CD4-positive, alpha-beta T cell treated with Interleukin-1 beta for 1 hour (primary cell): Measurements from ENCODE around the gene ZNF93.
"Not testable (repeated sequence)": the region's sequence is repeated elsewhere in the genome, so short reads cannot be mapped to it uniquely, and the experiment has no call there.

Experiments
- DNase-seq, 2 donors: peaks; one replicate each; pipeline ENCODE4 v3.0.0-alpha.2; 2020 to 2022

ZNF93 gene

DNA sequence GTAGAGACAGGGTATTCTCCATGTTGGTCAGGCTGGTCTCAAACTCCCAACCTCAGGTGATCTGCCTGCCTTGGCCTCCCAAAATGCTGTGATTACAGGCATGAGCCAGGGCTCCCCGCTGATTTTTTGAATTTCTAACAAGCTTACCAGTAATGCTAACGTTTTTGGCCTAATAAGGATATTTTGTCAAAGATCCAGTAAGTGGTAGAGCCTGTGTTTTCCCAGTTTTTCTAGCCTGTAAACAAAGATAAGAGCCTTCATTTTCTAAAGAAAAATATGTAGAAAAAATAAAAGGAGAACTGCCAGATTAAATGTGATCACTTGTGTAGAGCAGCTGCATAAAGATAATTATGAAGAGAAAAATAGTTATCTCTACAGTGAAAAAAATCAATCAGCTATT lies 37.7 kb downstream of the ZNF93 start:
- no peak for DNase-seq

DNA sequence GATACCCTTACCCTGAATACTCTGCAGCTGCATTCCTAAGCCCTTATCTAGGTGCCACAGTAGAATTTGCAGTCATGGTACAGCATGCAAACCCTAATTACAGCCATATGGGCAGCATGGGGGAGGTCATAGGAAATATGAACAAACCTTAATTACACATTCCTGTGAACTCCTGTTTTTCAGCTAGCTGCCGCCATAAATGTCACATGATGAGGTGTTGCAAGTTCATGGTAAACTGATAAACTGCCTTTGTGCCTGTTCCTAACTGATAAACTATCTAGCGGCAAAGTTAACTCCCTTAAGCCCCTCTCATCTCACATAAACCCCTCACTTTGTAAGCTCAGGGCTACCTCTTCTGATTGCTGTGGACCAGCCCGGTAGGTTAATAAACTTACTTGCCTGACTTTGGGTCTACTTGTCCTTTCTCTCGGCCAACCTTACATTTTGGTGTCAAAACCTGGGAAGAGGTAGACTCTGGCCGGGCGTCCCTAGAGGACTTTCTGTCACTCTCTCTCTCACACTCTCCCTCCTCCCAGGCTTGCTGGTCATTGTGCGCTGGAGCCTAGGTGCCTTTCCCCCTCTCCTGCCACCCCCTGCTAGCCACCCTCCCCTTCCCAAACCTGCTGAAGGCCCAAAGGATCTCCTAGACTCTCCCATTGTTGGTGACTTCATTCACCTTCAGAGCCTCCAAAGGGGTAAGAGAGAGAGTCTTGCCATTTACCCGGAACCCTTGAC lies 43.3 kb downstream of the ZNF93 start:
- DNase-seq = no peak

DNA sequence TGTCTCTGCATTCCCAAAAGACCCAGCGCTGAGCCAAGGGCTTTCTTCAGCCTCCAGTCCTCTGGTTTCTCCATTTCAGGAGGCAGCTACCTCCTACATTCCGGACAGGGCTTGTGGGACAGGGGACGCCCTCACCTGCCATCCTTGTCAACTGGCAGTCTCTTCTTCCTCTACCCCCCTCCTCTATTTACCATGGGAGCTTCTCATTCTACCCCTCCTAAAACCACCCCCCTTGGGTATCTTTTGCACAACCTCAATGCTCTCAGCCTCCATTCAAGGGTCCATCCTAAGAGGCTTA lies 43.8 kb downstream of the ZNF93 start:
- no peak for DNase-seq

DNA sequence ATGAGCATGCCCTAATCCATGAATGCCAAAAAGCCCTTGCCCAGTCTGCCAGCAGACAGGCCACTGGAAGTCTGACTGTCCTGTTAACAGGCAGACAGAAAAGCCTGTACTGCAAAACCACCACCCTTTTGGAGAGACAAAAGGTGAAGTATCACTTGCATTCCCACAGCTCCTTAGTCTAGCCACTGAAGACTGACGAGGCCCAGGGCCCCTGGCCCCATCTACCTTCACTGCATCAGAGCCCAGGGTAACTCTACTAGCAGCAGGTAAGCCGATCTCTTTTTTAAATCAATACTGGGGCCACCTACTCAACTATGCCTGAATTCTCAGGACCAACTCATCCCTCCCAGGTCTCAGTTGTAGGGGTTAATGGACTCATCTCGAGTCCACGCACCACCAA lies 45.5 kb downstream of the ZNF93 start:
- no peak for DNase-seq

DNA sequence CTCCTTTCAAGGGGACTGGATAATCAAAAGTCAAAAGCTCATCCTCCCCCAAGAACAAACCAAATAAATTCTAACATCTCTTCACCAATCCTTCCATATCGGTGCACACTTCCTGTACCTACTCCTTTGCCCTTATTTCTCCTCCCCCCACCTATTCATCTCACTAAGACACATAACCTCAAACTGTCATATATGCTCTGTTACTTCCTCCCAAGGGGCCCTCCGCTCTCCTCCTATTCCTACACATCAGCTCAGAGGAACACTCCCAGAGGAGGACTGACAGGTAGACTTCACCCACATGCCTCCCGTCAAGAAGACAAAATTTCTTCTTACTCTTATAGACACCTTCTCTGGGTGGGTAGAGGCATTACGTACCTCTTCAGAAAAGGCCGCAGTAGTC lies 48.1 kb downstream of the ZNF93 start:
- DNase-seq = no peak

DNA sequence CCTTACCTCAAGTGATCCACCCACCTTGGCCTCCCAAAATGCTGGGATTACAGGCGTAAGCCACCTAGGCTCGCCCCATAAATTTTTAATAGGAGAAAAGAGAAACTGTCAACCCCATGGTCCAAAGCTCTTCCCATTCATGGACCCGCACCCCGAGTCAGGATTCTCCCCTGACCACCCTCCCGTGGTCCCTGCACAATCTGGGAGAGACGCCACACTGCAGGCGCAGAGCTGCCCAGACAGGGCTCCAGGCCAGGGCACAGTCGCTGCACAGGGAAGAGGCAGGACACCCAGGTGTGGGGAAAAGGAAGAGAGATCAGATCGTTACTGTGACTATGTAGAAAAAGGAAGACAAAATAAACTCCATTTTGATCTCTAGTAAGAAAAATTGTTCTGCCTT lies 54.5 kb downstream of the ZNF93 start:
- DNase-seq = no peak

DNA sequence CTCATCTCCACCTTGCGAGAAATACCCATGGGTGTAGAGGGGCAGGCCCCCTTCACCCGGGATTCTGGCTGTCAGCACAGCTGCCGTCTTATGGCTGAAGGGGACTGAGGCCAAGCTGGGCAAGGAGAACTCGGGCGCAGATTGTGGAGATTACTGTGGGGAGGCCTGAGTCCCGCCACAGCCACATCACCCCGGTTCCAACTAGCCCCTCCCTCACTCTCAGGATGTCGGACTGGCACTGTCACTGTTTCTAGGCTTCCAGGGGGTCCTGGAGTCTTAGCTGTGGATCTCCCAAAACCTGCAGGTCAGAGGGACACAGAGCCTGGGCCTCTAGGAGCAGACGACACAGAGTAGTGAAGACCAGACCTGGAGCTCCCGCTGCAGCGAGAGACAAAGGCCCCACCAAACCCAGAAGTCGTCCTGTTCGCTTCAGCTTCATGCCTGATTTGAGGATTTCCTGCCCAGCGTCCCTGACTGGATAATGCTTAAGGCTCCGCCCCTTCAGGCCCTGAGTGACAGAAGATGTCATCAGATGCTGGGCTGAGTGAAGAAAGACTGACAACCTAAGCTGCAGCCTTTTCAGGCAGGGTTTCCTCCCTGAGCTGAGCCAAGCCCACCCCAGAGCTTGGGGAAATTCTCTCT lies 55.8 kb downstream of the ZNF93 start:
- DNase-seq = no peak

DNA sequence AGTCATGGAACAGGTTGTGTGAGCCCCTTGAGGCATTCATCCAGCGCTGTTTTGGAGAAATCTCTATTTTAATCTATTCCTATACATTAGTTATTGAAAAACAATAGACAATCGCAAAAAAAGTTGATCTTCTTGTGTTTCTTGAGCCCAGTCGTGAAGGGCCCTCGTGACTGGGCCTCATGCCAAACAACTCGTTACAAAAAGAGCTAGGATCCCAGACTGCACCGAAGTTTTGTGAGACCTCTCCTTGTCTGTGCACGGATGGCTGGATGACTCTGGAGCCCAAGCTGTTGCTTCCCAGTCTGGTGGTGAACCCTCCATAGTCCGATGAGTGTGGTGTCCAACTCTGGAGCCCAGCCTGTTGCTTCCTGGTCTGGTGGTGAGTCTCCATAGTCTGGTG lies 57.0 kb downstream of the ZNF93 start:
- not testable (repeated sequence) for DNase-seq

DNA sequence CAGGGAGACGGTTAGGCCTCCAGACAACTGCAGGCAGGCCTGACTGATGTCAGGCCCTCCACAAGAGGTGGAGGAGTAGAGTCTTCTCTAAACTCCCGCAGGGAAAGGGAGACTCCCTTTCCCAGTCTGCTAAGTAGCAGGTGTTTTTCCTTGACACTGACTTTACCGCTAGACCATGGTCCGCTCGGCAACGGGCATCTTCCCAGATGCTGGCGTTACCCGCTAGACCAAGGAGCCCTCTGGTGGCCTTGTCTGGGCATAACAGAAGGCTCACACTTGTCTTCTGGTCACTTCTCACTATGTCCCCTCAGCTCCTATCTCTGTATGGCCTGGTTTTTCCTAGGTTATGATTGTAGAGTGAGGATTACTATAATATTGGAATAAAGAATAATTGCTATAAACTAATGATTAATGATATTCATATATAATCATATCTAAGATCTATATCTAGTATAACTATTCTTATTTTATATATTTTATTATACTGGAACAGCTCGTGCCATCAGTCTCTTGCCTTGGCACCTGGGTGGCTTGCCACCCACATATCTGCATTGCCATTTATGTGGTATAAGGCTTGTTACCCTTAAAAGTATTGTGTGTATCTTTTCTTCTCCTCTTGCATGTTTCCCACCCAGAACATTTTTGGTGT lies 58.5 kb downstream of the ZNF93 start:
- peak; percentile 64 to 68 for DNase-seq

DNA sequence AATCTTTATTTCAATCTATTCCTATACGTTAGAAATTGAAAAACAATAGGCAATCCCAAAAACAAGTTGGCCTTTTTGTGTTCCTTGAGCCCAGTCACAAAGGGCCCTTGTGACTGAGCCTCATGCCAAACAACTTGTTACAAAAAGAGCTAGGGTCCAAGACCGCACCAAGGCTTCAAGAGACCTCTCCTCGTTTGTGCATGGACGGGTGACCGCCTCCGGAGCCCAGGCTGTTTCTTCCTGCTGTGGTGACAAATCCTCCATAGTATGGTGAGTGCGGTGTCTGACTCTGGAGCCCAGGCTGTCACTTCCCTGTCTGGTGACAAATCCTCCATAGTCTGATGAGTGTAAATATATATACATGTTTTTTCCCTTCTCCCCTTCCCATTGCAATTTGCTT lies 63.7 kb downstream of the ZNF93 start:
- DNase-seq = no peak

DNA sequence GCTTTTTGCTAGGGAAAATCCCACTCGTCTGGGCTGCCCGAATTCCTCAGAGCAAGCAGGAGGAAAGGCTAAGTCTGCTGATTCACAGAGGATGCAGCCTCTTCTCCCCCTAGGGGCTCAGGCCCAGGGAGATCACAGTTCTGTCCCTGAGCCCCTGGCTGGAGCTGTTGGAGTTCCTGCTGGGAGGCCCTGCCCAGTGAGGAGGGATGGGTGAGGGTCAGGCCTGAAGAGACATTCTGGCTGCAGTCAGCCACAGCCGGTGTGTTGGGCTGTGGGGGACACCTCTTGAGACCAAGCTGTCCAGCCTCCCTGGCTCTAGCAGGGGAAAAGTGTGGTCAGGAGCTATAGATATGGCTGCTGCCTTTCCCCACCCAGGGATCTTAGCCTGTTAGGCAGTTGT lies 65.4 kb downstream of the ZNF93 start:
- DNase-seq = not testable (repeated sequence)

DNA sequence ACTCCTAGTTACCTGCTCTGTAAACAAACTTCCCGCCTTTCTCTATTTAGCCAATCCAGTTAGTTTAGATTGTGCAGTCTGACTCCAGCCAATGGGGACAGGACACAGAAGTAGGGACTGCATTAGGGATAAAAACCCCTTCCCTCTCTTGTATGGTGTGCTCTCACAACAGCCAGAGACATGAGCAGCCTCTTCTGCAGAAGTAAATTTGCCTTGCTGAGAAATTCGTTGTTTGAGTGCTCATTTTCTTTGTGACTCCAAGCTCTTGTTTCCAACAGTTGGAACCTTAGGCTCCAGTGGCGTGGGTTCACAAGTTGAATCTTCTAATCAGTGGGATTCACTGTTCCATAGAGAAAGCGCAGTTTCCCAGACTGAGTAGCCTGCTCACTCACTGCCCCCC lies 66.1 kb downstream of the ZNF93 start:
- no peak for DNase-seq
